NCI-H82 (cell line): ENCODE measurements around the gene HCFC1.
A peak's percentile ranks its signal among the peaks of the same experiment; 100 is the strongest.
"Not testable (repeated sequence)": the region's sequence is repeated elsewhere in the genome, so short reads cannot be mapped to it uniquely, and the experiment has no call there.

Experiments used
- DNase-seq: peaks from one replicate; lab custom pipeline; 2025; lab: John Stamatoyannopoulos, UW

The HCFC1 gene

GRCh38 chrX:154008521-154008920 lies 36.9 kb upstream of the HCFC1 start:
- DNase-seq: no peak

- no peak for DNase-seq
Observed at GRCh38 chrX:154006947-154007346, 35.3 kb upstream of the HCFC1 start.

GRCh38 chrX:154004315-154004714 lies 32.7 kb upstream of the HCFC1 start:
- DNase-seq: no peak

- DNase-seq: peak; percentile 22
Observed at GRCh38 chrX:154002215-154002719, 30.6 kb upstream of the HCFC1 start.

GRCh38 chrX:154000051-154000450 lies 28.4 kb upstream of the HCFC1 start:
- peak; percentile 33 for DNase-seq

GRCh38 chrX:153999359-154000037 lies 27.9 kb upstream of the HCFC1 start:
- DNase-seq: no peak

GRCh38 chrX:153995504-153995903 lies 23.9 kb upstream of the HCFC1 start:
- no peak for DNase-seq

- not testable (repeated sequence) for DNase-seq
Observed at GRCh38 chrX:153994398-153994797, 22.8 kb upstream of the HCFC1 start.

- no peak for DNase-seq
Observed at GRCh38 chrX:153993978-153994377, 22.4 kb upstream of the HCFC1 start.

- DNase-seq: no peak
Observed at GRCh38 chrX:153993079-153993478, 21.5 kb upstream of the HCFC1 start.

GRCh38 chrX:153992180-153992579 lies 20.6 kb upstream of the HCFC1 start:
- no peak for DNase-seq

GRCh38 chrX:153991013-153991580 lies 19.5 kb upstream of the HCFC1 start:
- no peak for DNase-seq

GRCh38 chrX:153989973-153990655 lies 18.5 kb upstream of the HCFC1 start:
- DNase-seq: no peak

- DNase-seq: no peak
Observed at GRCh38 chrX:153988493-153988892, 16.9 kb upstream of the HCFC1 start.

- no peak for DNase-seq
Observed at GRCh38 chrX:153984351-153985178, 12.9 kb upstream of the HCFC1 start.

- no peak for DNase-seq
Observed at GRCh38 chrX:153983321-153983801, 11.7 kb upstream of the HCFC1 start.

GRCh38 chrX:153981771-153982533 lies 10.3 kb upstream of the HCFC1 start:
- no peak for DNase-seq

GRCh38 chrX:153981231-153981630 lies 9.6 kb upstream of the HCFC1 start:
- no peak for DNase-seq

GRCh38 chrX:153980394-153980793 lies 8.8 kb upstream of the HCFC1 start:
- DNase-seq: not testable (repeated sequence)

- DNase-seq: no peak
Observed at GRCh38 chrX:153974726-153975286, 3.2 kb upstream of the HCFC1 start.
